GM12878 (cell line): ENCODE data around the gene EIF4EBP2. TPM values are rescaled to one million over a fixed set of nuclear protein-coding genes. Genes with fewer than 3 reads are reported as not detected.

ENCODE experiments used
- ATAC-seq: fragments of 200-7000 bp; cut with Tn5 transposase; 3 replicates; pipeline ENCODE4 v1.9.1; 2020; ENCODE audit warnings: mild to moderate bottlenecking, moderate library complexity
- BruUV-seq: library from RNA; stranded (reverse); fragments of 400-500 nt; replicated peaks from 2 replicates; lab custom pipeline; 2021; lab: Mats Ljungman, UMichigan
- CTCF ChIA-PET: fragments of 300-600 bp; sonication (Branson Sonifier 250); formaldehyde crosslinking; extraction: SDS; loops from one replicate; lab custom pipeline; 2021; ENCODE audit warnings: inconsistent platforms; lab: Yijun Ruan, JAX
- POLR2A ChIA-PET: fragments of 350-600 bp; formaldehyde crosslinking; extraction: SDS; loops from one replicate; lab custom pipeline; 2021; ENCODE audit warnings: inconsistent platforms; lab: Charles Lee
- RAD21 ChIA-PET: fragments of 300-600 bp; sonication (Branson Sonifier 250); formaldehyde crosslinking; loops from one replicate; lab custom pipeline; 2023; ENCODE audit warnings: antibody characterized with exemption; ENCODE audit not compliant: unreplicated experiment; lab: Charles Lee
- SMC1A ChIA-PET: fragments of 300-600 bp; sonication (Branson Sonifier 250); formaldehyde crosslinking; loops from one replicate; lab custom pipeline; 2023; ENCODE audit not compliant: unreplicated experiment, uncharacterized antibody; lab: Charles Lee
- DNase-seq: peaks from one replicate; pipeline ENCODE4 v3.0.0-alpha.2; 2011; ENCODE audit warnings: low read depth, low spot score
- FAIRE-seq: peaks from 3 replicates; lab custom pipeline; 2011; peaks lifted over from hg19 to GRCh38; lab: Jason Lieb, UNC
- H2AFZ ChIP-seq: 2 replicates; pipeline ENCODE4 v1.6.0; 2011; ENCODE audit warnings: low read depth, low read length, control low read depth; ENCODE audit not compliant: control insufficient read depth
- H3K27ac ChIP-seq: 2 replicates; pipeline ENCODE4 v1.5.1; 2011; ENCODE audit warnings: control low read depth; ENCODE audit not compliant: control insufficient read depth, insufficient read depth
- H3K27me3 ChIP-seq, 2 experiments: replicated peaks in 1 of 2; 2 replicates each; pipeline versions ENCODE4 v1.6.0 to v1.6.1; 2011; ENCODE audit warnings: low read length in 1 of 2; ENCODE audit not compliant: control insufficient read depth in 2 of 2, insufficient read depth in 2 of 2
- H3K36me3 ChIP-seq, 2 experiments: 2 replicates each; pipeline ENCODE4 v1.5.1; 2011; ENCODE audit warnings: low read length in 1 of 2; ENCODE audit not compliant: control insufficient read depth in 2 of 2, insufficient read depth in 2 of 2
- H3K4me1 ChIP-seq: 2 replicates; pipeline ENCODE4 v1.6.1; 2011; ENCODE audit warnings: mild to moderate bottlenecking, low read length, moderate library complexity, mixed read lengths; ENCODE audit not compliant: control insufficient read depth, insufficient read depth
- H3K4me2 ChIP-seq: 2 replicates; pipeline ENCODE4 v1.6.0; 2011; ENCODE audit warnings: control low read depth; ENCODE audit not compliant: control insufficient read depth, insufficient read depth
- H3K4me3 ChIP-seq: fragments of 200-600 bp; sonication (generic); 2 replicates; pipeline ENCODE4 v1.5.1; 2016
- H3K79me2 ChIP-seq: 2 replicates; pipeline ENCODE4 v1.6.0; 2011; ENCODE audit warnings: low read length; ENCODE audit not compliant: control insufficient read depth, insufficient read depth
- H3K9ac ChIP-seq: 2 replicates; pipeline ENCODE4 v1.8.0; 2011; ENCODE audit warnings: low read length, control low read depth, mixed read lengths; ENCODE audit not compliant: control insufficient read depth, insufficient read depth
- H3K9me3 ChIP-seq: replicated peaks from 3 replicates; pipeline ENCODE4 v1.5.1; 2011; ENCODE audit warnings: mild to moderate bottlenecking, low read length; ENCODE audit not compliant: control insufficient read depth, insufficient read depth
- H4K20me1 ChIP-seq: 2 replicates; pipeline ENCODE4 v1.6.0; 2011; ENCODE audit not compliant: control insufficient read depth, insufficient read depth
- CHD2 ChIP-seq: IDR thresholded peaks from 2 replicates; pipeline ENCODE4 v1.6.1; 2011; ENCODE audit warnings: low read depth, low read length, improper control_type of control experiment, borderline replicate concordance
- KAT2A ChIP-seq: conservative IDR thresholded peaks from 2 replicates; pipeline ENCODE4 v1.6.1; 2011; ENCODE audit warnings: low read depth, low read length; ENCODE audit not compliant: control insufficient read depth
- RAD51 ChIP-seq: fragments of 450-650 bp; IDR thresholded peaks from 2 replicates; pipeline ENCODE4 v1.6.1; 2016; ENCODE audit warnings: moderate library complexity, mild to moderate bottlenecking, inconsistent platforms
- RB1 ChIP-seq: fragments of 450-650 bp; formaldehyde crosslinking; IDR thresholded peaks from 2 replicates; pipeline ENCODE4 v1.6.1; 2017; ENCODE audit warnings: mild to moderate bottlenecking, borderline replicate concordance
- RBBP5 ChIP-seq: fragments of 200-600 bp; sonication (generic); conservative IDR thresholded peaks from 2 replicates; pipeline ENCODE4 v1.6.1; 2016
- RCOR1 ChIP-seq: conservative IDR thresholded peaks from 2 replicates; pipeline ENCODE4 v1.6.1; 2012; ENCODE audit warnings: low read depth, low read length, improper control_type of control experiment
- WGBS: methylation state at CpG from one replicate; pipeline ENCODE4 v1.1.6; 2016; ENCODE audit warnings: low lambda C conversion rate; ENCODE audit not compliant: insufficient replicate concordance, insufficient coverage; ENCODE audit errors: missing lambda C conversion rate; 5-methylcytosine and 5-hydroxymethylcytosine counted together
- in situ Hi-C: fragments of 300-500 bp; cut with MboI; formaldehyde crosslinking; loops from 9 replicates; pipeline ENCODE4 v1.14.3; 2018; ENCODE audit warnings: mixed read lengths
- intact Hi-C: fragments of 100-400 bp; cut with micrococcal nuclease; formaldehyde crosslinking; loops from one replicate; pipeline ENCODE4 v1.14.2; 2022; ENCODE audit not compliant: unreplicated experiment
- polyA plus RNA-seq, 11 experiments: library from polyadenylated mRNA; depleted of rRNA in 4 of 11; unstranded in 6 of 11; stranded (reverse) in 5 of 11; fragments of >200 nt; fragmentation: Nextera tagmentation in 4 of 11; fragmentation: Illumina TruSeq in 1 of 11; extraction: Ambion mirVana in 4 of 11; extraction: Trizol in 1 of 11; gene quantifications; 1 replicate in 1 of 11; 2 replicates in 10 of 11; pipeline versions ENCODE4 v1.2.1 to v1.2.3, GENCODE V29; 2011 to 2016; ENCODE audit warnings: inconsistent platforms in 2 of 11, missing spikeins in 2 of 11, low read depth in 1 of 11
- total RNA-seq, 4 experiments: library from RNA; depleted of rRNA in 3 of 4; stranded (reverse); fragments of >200 nt in 3 of 4; fragmentation: Illumina TruSeq in 1 of 4; extraction: Trizol in 1 of 4; gene quantifications; 2 replicates each; pipeline versions ENCODE4 v1.2.1 to v1.2.3, GENCODE V29; 2013 to 2021
- TF ChIP-seq, protein P1 (sequence below): IDR thresholded peaks from 2 replicates; pipeline ENCODE4 v1.6.1; 2011; ENCODE audit warnings: borderline replicate concordance, low read depth, mild to moderate bottlenecking, moderate library complexity, mixed read lengths, low read length; ENCODE audit not compliant: insufficient read depth; ENCODE audit errors: extremely low read length

EIF4EBP2 gene
- total and polyA plus RNA-seq, 10 of the 15 experiments (the other 5 are each of a cell fraction or from before 2014, with no cell fraction given), result 14.4 to 51.3 (median 28.9) TPM

DNA sequence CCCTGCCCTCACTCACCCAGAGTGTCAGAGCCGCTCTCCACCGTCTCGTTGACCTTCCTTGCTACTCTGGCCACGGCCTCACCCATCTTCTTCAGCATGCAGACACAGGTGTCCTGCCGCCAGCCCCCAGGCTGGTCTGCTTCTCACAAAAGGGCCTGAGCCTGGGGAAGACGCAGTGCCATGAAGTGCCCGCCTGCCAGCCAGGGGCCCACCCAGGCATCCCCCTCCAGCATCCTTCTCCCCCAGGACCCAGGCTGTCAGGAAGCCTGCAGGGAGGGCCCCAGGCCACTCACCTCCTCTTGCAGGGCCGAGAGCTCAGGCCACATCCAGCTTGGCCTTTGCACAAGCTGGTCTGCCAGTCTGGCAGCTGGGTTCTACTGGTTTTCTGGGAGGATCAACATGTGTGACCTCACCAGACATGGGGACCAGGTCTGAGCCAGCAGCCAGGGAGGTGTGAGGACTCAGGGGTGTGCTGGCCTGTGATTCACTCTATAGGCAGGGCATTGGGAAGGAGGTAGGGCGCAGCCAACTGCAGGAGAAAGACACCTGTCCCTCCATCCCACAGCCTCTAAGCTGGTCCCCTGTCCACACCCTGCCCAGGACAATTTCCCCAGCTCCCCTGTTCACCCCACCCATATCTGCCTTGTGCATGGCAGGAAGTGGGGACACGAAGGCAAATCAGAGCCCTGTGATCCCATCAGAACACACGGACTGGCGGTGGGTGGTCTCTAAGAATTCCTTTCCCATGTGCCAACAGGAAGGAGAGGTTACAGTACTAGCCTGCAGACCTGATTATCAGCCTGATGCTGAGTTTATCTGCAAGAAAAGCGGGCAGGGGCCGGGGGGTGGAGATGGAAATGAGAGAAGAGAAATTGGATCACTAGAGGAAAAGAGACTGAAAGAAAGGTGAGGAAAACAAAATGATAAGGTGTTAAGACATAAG lies 27.2 kb upstream of the EIF4EBP2 start:
- SMC1A ChIA-PET, result interaction anchor here (1.9 kb wide), 1 partner anchor 12 kb away, joined by 6 read pairs; no protein-coding TSS in a partner anchor
- Histone ChIP-seq H3K27ac (no peak overlapping the region), H2AFZ (no peak overlapping the region), H3K27me3 (no peaks in the 10 kb centered on the region), H3K79me2 (peaks cover 6% of the 10 kb centered on the region), H3K4me2 (no peak overlapping the region), H3K9ac (no peak overlapping the region), H3K36me3 (no peaks in the 10 kb centered on the region; a peak in 3 of 4 replicates), H3K4me3 (no peak overlapping the region), H4K20me1 (no peaks in the 10 kb centered on the region), H3K4me1 (peaks cover 9% of the 10 kb centered on the region), H3K9me3 (no peaks in the 10 kb centered on the region)
- RAD21 ChIA-PET, result no interaction called here
- WGBS, result 88% methylated on average over 14 of the region's 14 CpGs
- in situ Hi-C loops (no loop called here), intact Hi-C loops (no loop called here)
- POLR2A ChIA-PET, result no interaction called here
- no TSS peak for BruUV-seq
- no peak for FAIRE-seq
- no peak for ATAC-seq
- TF ChIP-seq KAT2A (no peak), RB1 (no peak), RAD51 (no peak), RCOR1 (no peak), RBBP5 (no peak), CHD2 (no peak)
- TF ChIP-seq, protein P1, sequence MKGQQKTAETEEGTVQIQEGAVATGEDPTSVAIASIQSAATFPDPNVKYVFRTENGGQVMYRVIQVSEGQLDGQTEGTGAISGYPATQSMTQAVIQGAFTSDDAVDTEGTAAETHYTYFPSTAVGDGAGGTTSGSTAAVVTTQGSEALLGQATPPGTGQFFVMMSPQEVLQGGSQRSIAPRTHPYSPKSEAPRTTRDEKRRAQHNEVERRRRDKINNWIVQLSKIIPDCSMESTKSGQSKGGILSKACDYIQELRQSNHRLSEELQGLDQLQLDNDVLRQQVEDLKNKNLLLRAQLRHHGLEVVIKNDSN, result peak; percentile 2
- CTCF ChIA-PET, result interaction anchor here (0.6 to 3.2 kb wide), 5 partner anchors 12 to 379 kb away, joined by 3 to 11 read pairs (median 5); partner anchors contain the start of gene TYSND1
- DNase-seq, result no peak
